MM.1S (cell line): ENCODE data around the gene RET.

ENCODE experiments used
- DNase-seq: peaks from one replicate; pipeline ENCODE4 v3.0.0-alpha.2; 2015
- H2AFZ ChIP-seq: fragments of 300-600 bp; sonication (generic); 2 replicates; pipeline ENCODE4 v1.6.0; 2016; ENCODE audit warnings: antibody characterized with exemption, low read length
- H3F3A ChIP-seq: fragments of 300-600 bp; sonication (generic); 2 replicates; pipeline ENCODE4 v1.6.1; 2016; ENCODE audit warnings: mild to moderate bottlenecking, antibody characterized with exemption, low read length, moderate library complexity, mixed read lengths; ENCODE audit not compliant: insufficient read depth
- H3K27ac ChIP-seq: fragments of 300-600 bp; sonication (generic); 2 replicates; pipeline ENCODE4 v1.5.1; 2016; ENCODE audit warnings: mild to moderate bottlenecking, low read length
- H3K27me3 ChIP-seq: fragments of 300-600 bp; sonication (generic); replicated peaks from 2 replicates; pipeline ENCODE4 v1.6.0; 2016; ENCODE audit warnings: low read length; ENCODE audit not compliant: insufficient read depth
- H3K36me3 ChIP-seq: fragments of 300-600 bp; sonication (generic); replicated peaks from 2 replicates; pipeline ENCODE4 v1.6.1; 2016; ENCODE audit warnings: mild to moderate bottlenecking, low read length, mixed read lengths; ENCODE audit not compliant: insufficient read depth
- H3K4me1 ChIP-seq: fragments of 300-600 bp; sonication (generic); 2 replicates; pipeline ENCODE4 v1.6.1; 2016; ENCODE audit warnings: low read length, mixed read lengths
- H3K4me2 ChIP-seq: fragments of 300-600 bp; sonication (generic); 2 replicates; pipeline ENCODE4 v1.6.0; 2016; ENCODE audit warnings: low read depth, low read length
- H3K4me3 ChIP-seq: fragments of 300-600 bp; sonication (generic); 2 replicates; pipeline ENCODE4 v1.5.1; 2016; ENCODE audit warnings: low read length, mixed read lengths
- H3K79me2 ChIP-seq: fragments of 300-600 bp; sonication (generic); 2 replicates; pipeline ENCODE4 v1.6.1; 2016; ENCODE audit warnings: mixed run types, low read length, mixed read lengths
- H3K9ac ChIP-seq: fragments of 300-600 bp; sonication (generic); 2 replicates; pipeline ENCODE4 v1.6.1; 2016; ENCODE audit warnings: low read length, mixed read lengths
- H3K9me2 ChIP-seq: fragments of 300-600 bp; sonication (generic); replicated peaks from 2 replicates; pipeline ENCODE4 v1.6.1; 2016; ENCODE audit warnings: mild to moderate bottlenecking, low read length, mixed read lengths; ENCODE audit not compliant: insufficient read depth
- H3K9me3 ChIP-seq: fragments of 300-600 bp; sonication (generic); replicated peaks from 2 replicates; pipeline ENCODE4 v1.6.1; 2016; ENCODE audit warnings: mild to moderate bottlenecking, low read length, mixed read lengths; ENCODE audit not compliant: insufficient read depth
- H4K20me1 ChIP-seq: fragments of 300-600 bp; sonication (generic); 2 replicates; pipeline ENCODE4 v1.6.1; 2016; ENCODE audit warnings: mild to moderate bottlenecking, low read length, moderate library complexity, mixed read lengths; ENCODE audit not compliant: insufficient read depth
- CTCF ChIP-seq: fragments of 300-600 bp; sonication (generic); IDR thresholded peaks from 2 replicates; pipeline ENCODE4 v1.5.1; 2016; ENCODE audit warnings: antibody characterized with exemption, low read length, mixed read lengths
- EZH2 ChIP-seq: fragments of 300-600 bp; sonication (generic); optimal IDR thresholded peaks from 2 replicates; pipeline ENCODE3; 2017; ENCODE audit warnings: low read depth, mild to moderate bottlenecking, antibody characterized with exemption, low read length, mixed read lengths
- EZH2phosphoT487 ChIP-seq: fragments of 300-600 bp; sonication (generic); IDR thresholded peaks from 2 replicates; pipeline ENCODE4 v1.6.1; 2018; ENCODE audit warnings: antibody characterized with exemption, low read length

Gene RET

GRCh38 chr10:43077421-43078171 lies 727 bp downstream of the RET start:
- H3K9ac ChIP-seq = no peak overlapping the region
- H4K20me1 ChIP-seq = no peaks in the 10 kb centered on the region
- DNase-seq = no peak
- H3K79me2 ChIP-seq = no peaks in the 10 kb centered on the region
- H3K27ac ChIP-seq = no peak overlapping the region
- no peak overlapping the region for H3K4me3 ChIP-seq
- H3F3A ChIP-seq = no peaks in the 10 kb centered on the region
- no peaks in the 10 kb centered on the region for H3K4me1 ChIP-seq
- TF ChIP-seq CTCF (no peak), EZH2phosphoT487 (no peak), EZH2 (no peak)
- H3K36me3 ChIP-seq = no peaks in the 10 kb centered on the region
- no peak overlapping the region for H3K4me2 ChIP-seq
- no peaks in the 10 kb centered on the region for H3K9me3 ChIP-seq
- H3K9me2 ChIP-seq = no peaks in the 10 kb centered on the region
- no peak overlapping the region for H2AFZ ChIP-seq
- 0 out of 2 replicates have a peak, but pooled peaks cover 8% of the 10 kb centered on the region for H3K27me3 ChIP-seq

GRCh38 chr10:43078175-43078985 lies 1.5 kb downstream of the RET start:
- Histone ChIP-seq H3K9me3 (no peaks in the 10 kb centered on the region), H3K9me2 (no peaks in the 10 kb centered on the region), H3K27ac (no peak overlapping the region), H3K4me2 (no peak overlapping the region), H3K4me3 (no peak overlapping the region), H2AFZ (no peak overlapping the region), H3K79me2 (no peaks in the 10 kb centered on the region), H3F3A (no peaks in the 10 kb centered on the region), H3K36me3 (no peaks in the 10 kb centered on the region), H3K27me3 (0 out of 2 replicates have a peak, but pooled peaks cover 8% of the 10 kb centered on the region), H4K20me1 (no peaks in the 10 kb centered on the region), H3K9ac (no peak overlapping the region), H3K4me1 (0 out of 2 replicates have a peak, but pooled peaks cover 1% of the 10 kb centered on the region)
- no peak for DNase-seq
- TF ChIP-seq EZH2phosphoT487 = no peak
- TF ChIP-seq CTCF = no peak
- TF ChIP-seq EZH2 = no peak

GRCh38 chr10:43078986-43079273 lies 2.1 kb downstream of the RET start:
- H3K36me3 ChIP-seq = no peaks in the 10 kb centered on the region
- no peaks in the 10 kb centered on the region for H4K20me1 ChIP-seq
- no peak overlapping the region for H3K27ac ChIP-seq
- no peak overlapping the region for H2AFZ ChIP-seq
- 0 out of 2 replicates have a peak, but pooled peaks cover 4% of the 10 kb centered on the region for H3K4me1 ChIP-seq
- H3K4me3 ChIP-seq = no peak overlapping the region
- no peaks in the 10 kb centered on the region for H3F3A ChIP-seq
- no peaks in the 10 kb centered on the region for H3K79me2 ChIP-seq
- 0 out of 2 replicates have a peak, but pooled peaks cover 8% of the 10 kb centered on the region for H3K27me3 ChIP-seq
- no peaks in the 10 kb centered on the region for H3K9me3 ChIP-seq
- TF ChIP-seq EZH2phosphoT487 = no peak
- TF ChIP-seq EZH2 = no peak
- TF ChIP-seq CTCF = peak; percentile 43
- no peak for DNase-seq
- H3K4me2 ChIP-seq = no peak overlapping the region
- no peak overlapping the region for H3K9ac ChIP-seq
- no peaks in the 10 kb centered on the region for H3K9me2 ChIP-seq
